KG1 (cell line): ENCODE results near the gene SLC3A2.

ENCODE experiments used
- DNase-seq: peaks from one replicate; lab custom pipeline; 2025; lab: John Stamatoyannopoulos, UW

SLC3A2 gene

DNA sequence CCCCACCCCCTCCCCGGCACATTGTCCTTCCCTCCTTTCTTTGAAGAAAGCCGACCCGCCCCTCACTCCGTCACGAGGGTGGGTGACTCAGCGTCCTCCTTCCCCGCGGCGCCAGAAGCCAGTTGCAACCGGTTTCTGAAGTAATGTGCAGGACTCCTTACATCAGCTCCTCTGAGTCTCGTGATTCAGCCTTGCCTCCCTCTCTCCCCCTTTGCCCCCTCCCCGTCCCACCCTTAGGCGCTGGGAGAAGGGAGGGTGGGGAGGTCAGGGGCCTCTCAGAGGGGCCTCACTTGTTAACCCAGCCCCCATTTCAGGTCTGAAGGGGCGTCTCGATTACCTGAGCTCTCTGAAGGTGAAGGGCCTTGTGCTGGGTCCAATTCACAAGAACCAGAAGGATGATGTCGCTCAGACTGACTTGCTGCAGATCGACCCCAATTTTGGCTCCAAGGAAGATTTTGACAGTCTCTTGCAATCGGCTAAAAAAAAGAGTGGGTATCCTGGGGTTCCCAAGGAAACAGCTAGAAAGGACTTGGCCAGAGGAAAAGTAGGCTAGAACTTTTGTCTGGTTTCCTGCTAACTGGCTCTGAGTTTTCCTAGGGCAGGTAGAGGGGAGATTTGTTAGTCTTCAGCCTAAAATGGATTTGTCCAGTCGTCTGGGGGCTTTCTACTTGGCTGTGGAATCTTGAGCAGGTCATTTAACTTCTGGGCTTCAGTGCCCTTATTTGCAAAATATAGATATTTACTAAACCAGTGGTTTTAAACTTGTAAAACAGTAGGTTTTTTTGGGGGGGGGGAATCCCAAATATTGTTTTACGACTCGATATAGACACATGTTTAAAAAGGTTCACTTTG lies 1.1 kb downstream of the SLC3A2 start:
- peak; percentile 94 for DNase-seq

DNA sequence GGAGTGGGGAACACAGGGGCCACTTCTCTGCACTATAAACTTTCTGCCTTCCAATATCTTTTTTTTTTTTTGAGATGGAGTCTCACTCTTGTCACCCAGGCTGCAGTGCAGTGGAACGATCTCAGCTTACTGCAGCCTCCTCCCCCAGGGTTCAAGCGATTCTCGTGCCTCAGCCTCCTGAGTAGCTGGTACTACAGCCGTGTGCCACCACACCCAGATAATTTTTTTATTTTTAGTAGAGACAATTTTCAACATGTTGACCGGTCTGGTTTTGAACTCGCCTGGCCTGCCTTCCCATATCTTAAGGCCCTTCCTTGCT lies 1.7 kb downstream of the SLC3A2 start:
- DNase-seq, result no peak

DNA sequence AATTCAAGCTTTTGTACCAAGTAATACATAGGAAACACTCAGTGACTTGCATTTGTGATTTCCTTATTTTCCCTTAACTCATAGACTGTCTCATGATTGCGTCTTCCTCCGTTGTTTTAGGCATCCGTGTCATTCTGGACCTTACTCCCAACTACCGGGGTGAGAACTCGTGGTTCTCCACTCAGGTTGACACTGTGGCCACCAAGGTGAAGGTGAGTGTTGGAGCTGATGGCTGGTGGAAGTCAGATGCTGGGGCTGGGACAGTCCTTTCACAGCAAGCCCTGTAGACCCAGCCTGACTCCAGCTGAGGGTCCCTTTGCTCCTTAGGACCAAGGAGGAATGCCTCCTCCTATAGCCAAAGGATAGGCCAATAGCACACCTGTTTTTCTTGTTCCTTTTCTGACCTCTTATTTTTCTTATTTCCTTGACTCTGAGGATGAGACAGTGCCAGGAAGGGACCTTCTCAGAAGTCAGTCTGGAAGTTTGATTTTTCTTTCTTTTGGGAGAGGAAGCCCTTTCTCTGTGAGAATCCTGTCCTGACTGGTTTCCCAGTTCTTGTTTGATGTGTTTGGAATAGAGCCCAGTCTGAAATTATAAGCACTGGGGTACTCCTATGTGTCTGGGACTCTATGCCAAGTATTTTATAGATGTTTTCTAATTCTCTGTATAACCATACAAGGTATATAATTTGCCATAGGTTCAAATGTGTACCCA lies 2.2 kb downstream of the SLC3A2 start:
- no peak for DNase-seq

DNA sequence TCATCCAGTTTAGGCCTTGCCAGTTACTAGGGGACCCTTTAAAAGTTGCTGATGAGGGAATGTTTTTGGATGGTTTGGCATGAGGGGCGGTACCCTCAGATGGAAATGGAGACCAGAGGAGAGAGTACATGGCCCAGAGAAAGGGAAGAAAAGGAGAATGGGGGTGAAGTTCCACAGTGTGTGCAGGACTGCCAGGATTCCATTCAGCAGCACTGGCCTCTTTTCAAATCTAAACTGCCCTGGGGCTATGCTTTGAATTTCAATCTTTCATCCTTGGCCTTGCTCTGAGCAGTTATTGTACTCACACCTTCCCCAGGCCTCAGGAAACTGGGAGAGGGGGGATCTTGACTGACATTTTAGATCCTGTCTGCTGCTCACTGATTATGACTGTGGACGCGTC lies 3.0 kb downstream of the SLC3A2 start:
- no peak for DNase-seq

DNA sequence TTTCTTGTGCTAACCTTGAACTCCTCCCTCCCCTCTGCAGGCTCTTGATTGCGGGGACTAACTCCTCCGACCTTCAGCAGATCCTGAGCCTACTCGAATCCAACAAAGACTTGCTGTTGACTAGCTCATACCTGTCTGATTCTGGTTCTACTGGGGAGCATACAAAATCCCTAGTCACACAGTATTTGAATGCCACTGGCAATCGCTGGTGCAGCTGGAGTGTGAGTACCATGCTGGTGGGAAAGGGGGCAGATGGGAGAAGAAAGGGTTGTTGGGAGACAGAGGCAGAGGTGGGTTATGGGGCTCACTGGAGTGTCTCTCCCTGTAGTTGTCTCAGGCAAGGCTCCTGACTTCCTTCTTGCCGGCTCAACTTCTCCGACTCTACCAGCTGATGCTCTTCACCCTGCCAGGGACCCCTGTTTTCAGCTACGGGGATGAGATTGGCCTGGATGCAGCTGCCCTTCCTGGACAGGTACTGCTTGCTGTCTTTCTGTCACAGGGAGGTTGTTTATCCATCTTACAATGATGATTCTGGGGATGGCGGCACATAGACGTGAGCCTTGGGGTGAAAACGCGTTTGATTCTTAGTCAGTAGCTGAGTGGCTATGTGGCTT lies 4.5 kb downstream of the SLC3A2 start:
- no peak for DNase-seq

DNA sequence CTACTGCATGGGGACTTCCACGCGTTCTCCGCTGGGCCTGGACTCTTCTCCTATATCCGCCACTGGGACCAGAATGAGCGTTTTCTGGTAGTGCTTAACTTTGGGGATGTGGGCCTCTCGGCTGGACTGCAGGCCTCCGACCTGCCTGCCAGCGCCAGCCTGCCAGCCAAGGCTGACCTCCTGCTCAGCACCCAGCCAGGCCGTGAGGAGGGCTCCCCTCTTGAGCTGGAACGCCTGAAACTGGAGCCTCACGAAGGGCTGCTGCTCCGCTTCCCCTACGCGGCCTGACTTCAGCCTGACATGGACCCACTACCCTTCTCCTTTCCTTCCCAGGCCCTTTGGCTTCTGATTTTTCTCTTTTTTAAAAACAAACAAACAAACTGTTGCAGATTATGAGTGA lies 7.7 kb downstream of the SLC3A2 start:
- no peak for DNase-seq

DNA sequence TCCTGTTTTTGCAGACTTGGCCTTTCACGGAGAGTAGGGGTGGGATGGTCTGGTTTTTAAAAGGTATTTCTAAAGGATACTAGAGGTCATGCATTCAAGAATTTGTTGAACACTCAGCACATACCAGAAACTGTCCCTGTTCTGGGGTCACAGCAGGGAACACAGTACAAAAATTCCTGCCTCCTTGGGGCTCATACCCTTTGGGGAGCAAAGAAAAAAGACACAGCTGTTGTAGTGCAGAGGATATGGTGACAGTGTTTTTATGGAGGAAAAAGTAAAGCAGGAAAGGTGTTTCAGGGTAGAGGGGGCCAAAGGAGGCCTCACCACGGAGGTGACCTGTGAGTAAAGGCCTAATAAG lies 8.4 kb downstream of the SLC3A2 start:
- no peak for DNase-seq

DNA sequence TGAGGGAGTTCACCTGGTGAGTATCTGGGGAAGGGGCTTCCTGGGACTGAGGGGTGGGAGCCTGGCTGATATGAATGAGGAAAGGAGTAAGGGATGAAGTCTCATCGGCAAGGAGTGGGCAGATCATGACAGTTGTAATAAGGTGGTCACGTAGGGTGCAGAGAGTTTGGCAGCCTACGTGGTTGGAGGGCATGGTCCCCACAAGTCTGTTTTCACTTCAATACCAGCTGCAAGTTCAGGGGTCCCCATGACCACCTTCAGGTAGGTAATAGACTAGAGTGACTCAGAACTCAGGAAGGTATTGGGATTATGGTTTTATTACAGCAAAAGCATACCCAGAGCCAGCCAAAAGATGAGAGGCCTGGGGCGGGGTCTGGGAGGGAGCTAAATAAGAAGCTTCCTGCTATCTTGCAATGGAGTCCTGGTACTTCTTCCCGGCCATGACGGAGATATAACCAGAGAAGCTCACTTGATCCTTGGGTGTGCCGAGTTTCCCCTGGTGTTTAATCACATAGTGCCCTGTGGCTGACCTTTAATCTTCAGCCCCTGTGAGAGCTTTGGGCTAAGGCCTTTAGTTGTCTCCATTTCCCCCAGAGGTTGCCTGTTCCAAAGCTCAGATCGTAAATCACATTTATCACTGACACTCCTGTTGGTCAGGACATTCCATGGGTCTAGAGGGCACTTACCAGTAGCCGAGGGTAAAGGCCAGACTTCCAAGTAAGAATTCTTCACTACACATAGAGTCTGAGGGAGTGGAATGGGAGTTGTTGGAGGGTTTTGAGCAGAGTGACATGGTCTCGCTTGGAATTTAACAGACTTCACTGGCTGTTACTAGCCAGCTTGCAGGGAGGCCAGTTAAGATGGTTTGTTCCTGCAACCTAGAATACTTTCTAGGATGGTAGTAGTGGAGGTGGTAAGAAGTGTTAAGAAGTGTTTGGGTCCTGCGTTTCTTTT lies 9.1 kb downstream of the SLC3A2 start:
- no peak for DNase-seq

DNA sequence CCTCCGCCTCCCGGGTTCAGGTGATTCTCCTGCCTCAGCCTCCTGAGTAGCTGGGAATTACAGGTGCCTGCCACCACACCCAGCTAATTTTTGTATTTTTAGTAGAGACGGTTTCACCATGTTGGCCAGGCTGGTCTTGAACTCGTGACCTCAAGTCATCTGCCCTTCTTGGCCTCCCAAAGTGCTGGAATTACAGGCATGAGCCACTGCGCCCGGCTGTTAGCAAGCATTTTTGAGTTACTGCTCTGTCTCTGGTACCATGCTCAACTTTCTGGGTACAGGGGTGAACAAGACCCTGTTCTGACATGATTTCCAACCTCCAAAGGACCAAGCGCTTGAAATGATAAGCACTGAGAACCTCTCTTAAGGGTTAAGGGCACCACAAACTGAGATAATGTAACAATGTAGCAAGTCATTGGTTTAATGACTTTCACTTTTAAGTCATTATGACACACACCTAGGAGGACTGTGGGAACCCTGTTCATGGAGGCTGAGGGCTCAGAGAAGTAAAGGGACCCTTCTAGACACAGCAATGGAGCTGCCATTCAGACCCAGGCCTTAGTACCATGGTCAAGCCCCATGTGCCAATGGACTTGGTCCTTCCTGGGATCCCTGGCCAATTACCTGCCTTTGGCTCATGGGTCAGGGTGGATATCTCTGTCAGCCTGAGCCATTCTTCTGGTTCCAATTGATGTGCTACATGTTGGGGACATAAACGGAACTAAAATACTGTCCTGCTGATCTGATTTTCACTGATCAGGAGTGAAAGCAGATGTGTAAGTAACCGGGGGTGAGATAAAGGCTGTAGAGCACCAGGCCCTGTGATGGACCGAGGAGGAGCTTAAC lies 11.6 kb downstream of the SLC3A2 start:
- DNase-seq, result no peak

DNA sequence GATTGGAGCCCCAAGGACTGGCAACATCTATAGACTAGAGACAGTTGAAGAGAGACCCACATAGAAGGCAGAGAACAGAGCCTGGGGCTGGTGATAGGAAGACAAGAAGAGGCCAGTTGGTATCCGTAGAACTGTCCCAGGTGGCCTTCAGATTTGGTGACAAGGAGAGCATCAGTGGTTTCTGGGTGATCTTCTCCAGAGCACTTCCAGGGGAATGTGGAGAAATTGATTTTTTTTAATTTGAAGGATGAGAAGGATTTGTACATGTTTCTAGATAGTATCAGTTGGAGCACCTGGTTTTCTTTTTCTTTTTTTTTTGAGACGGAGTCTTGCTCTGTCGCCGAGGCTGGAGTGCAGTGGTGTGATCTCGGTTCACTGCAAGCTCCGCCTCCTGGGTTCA lies 14.8 kb downstream of the SLC3A2 start:
- no peak for DNase-seq

DNA sequence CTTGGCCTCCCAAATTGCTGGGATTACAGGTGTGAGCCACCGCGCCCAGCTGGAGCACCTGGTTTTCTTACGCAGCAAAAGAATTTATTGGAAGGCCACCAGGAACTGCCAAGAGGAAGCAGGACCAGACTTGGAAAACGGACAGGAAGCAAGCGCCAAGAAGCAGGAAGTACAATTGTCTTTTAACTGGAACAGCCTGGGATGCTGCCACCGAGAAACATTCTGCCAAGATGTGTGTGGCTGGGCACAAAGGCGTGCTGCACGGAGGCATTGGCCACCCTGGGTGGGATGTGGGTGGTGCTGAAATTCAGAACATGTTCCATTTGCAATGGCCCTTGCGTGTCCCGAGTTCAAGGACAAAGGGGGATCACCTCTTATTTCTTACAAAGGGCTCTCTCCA lies 15.4 kb downstream of the SLC3A2 start:
- no peak for DNase-seq

DNA sequence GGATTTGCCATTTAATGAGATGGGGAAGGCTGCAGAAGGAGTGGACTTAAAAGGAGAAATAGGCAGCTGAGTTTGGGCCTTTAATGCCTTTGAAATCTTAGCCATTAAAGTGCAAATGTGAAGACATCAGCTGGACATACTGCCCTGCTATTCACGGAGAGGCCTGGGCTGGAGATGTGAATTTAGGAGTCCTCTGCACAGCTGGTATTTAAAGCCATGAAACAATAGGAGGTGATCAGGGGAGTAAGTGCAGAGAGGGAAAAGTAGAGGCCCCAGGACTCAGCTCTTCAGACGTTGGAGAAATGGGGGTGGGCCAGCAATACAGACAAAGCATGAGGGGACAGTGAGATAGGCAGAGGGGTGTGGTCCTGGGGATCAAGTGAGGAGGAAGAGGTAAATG lies 16.6 kb downstream of the SLC3A2 start:
- no peak for DNase-seq

DNA sequence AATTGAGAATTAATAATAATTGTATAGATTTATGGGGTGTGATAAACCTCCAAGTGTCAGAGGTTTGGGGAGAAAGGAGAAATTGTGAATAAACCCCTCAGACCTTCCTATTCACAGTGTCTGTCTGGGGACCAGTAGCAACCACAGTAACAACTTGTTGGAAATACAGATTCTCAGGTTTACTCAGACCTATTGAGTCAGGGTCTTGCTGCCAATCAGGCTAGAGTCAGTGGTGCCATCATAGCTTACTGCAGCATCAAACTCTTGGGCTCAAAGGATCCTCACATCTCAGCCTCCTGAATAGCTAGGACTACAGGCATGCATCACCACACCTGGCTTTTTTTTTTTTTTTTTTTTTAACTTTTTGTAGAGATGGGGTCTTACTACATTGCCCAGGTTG lies 17.3 kb downstream of the SLC3A2 start:
- no peak for DNase-seq

DNA sequence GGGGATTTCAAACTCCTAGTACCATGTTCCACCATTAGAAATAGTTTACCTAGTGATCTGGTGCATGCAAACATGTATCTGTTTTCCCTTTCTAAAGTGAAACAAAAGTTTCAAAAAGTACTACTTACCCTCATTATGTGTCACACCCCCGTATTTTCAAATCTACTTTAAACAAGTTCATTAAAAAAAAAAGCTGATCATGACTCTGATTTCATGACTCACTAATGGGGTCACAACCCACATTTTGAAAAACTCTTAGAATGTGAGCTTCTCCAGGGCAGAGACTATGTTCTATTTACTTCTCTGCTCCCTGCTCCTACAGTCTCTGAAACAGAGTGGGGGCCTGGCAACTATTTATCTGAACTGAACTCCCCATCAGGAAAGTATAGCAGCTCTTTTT lies 22.2 kb downstream of the SLC3A2 start:
- no peak for DNase-seq

DNA sequence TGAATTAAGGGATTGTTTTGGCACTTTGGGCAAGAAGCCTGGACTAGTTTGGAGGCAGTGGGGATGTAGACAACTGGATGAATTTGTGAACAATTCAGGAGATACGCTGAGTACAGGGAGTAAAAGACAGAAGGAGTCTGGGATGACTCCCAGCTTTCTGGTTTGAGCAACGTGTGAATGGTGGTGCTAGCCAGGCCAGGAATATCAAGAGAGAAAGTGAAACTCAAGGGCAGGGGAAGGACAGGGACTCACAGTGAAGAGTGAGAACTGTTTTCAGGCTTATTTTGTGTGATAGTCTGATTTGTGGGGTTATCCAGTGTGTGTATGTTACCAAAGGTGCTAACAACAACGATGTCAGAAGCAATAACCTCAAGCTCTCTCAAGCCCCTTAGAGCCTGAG lies 24.6 kb downstream of the SLC3A2 start:
- DNase-seq, result no peak

DNA sequence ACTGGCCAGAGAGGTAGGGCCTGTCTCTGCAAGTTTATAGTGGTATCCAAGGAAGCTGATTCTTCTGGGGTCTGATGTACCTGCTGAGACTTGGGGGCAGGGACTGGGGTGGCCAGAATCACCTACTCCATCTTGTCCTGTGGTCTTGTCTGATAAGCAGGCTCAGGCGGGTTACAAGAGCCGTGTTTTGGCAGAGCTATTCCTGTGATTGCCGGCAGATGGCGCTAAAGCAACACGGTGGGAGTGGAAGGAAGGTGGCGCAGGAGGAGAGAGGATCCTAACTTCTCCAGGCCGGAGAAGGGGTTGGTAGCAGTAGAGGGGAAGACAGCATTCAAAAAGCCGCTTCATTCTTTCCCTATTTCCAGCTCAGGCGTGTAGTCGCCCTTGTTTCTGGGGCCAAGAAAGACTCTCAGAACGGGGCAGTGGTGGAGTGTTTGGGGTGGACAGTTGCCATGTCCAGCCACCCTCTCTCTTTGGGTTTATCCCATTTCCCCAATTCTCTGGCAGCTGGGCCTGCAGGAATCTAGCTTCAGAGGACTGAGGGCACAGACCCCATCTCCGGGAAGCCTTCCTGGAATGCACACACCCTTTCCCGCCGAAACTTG lies 25.3 kb downstream of the SLC3A2 start:
- DNase-seq, result peak; percentile 82

DNA sequence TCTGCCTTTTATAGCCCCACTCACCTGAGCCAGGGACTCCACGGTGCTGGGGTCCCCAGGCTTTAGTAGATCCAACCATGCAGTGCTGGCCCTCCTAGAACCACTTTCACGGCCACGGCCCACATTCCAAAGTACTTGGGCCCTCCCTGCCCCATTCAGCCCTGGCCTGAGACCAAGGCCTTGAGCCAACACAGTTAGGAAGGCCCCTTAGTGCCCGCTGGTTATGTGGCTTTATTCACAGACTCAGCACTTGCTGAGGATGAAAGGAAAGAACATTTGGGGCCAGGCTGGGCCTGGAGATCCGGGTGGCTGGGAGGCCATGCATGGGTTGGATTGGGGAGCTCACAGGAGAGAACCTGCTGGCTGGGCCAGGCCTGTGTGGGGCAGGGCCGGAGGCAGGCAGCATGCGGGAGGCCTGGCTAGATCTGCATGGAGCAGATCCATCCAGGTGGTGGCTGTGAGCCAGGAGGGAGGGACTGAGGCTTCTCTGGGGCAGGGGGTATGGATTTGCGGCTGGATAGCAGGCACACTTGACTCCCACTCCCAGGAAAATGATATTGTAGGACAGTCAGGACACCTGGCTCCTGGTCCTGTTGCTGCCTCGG lies 27.9 kb downstream of the SLC3A2 start:
- no peak for DNase-seq

DNA sequence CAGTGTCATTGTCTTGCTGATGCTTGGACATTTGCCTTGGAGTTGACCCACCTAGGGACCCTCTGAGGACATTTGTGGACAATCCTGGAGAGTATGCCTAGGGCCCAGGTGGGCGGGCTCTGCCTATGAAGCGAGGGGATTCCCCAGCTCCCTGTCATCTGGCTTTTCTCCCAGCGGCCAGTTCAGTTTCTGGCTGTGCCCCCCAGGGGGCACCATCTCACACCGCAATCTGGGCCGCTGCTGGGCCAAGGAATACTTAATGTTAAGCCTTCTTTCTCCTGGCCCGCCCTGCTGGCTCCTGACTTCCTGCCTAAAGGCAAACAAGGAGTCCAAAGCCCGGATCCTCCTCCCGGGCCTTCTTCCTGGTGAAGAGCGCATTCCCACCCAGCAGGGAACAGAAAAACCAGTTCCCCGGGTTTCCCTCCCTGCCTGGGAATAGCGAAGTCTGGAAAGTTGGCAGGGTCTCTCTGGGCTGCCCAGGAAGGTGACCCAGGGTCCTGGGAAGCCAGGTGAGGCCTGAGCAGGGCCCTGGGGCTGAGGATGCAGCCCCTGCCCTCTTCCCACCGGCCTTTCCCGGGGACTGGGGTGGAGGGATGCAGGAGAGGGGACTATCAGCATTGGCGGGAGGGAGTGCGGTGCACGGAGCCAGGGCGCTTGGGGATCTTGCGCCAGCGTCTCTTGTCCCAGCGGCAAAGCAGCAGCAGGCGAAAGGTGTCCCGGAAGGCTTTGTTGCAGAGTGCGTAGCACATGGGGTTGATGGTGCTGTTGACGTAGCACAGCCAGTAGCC lies 28.6 kb downstream of the SLC3A2 start:
- DNase-seq, result no peak

DNA sequence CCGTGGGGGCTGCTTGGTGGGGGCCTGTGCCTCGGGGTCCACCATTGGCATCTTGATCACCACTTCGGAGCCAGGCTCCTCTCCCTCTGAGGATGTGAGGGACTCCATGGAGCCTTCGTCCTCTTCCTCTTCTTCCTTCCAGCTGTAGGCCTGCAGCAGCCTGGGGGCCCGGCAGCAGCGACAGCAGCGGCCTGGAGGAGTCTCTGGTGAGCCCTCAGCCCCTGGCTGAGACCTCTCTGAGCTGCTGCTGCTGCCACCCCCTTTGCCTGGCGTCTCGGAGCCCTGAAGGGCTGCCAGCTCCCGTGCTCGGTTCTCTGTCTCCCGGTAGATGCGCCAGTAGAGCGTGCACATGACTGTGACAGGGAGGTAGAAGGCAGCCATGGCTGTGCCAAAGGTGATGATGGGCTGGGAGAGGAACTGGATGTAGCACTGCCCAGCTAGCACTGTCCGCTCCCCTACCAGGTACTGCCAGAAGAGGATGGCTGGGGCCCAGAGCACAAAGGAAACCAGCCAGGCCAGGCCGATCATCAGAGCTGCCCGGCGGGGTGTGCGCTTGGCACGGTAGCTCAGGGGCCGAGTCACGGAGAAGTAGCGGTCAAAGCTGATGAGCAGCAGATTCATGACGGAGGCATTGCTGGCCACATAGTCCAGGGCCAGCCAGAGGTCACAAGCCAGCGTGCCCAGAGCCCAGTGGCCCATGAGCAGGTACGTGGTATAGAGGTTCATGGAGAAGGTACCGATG lies 29.6 kb downstream of the SLC3A2 start:
- no peak for DNase-seq
